IPS-18c (cell line): ENCODE results near the gene BMPR2.
"Not testable (repeated sequence)": the region's sequence is repeated elsewhere in the genome, so short reads cannot be mapped to it uniquely, and the experiment has no call there.

Experiments
- H3K4me3 ChIP-seq: 2 replicates; pipeline ENCODE4 v1.7.0; 2013; ENCODE audit warnings: low read depth, mild to moderate bottlenecking, low read length, moderate library complexity; ENCODE audit not compliant: insufficient read depth
- H3K9me3 ChIP-seq: one replicate; pipeline ENCODE4 v1.6.1; 2013; ENCODE audit warnings: mild to moderate bottlenecking, low read length, moderate library complexity; ENCODE audit not compliant: control insufficient read depth, insufficient read depth

The BMPR2 gene

GRCh38 chr2:202375609-202376408 lies at the start of gene BMPR2:
Gene BMPR2, plus strand, starts transcription at chr2:202376327. Its CDS starts 1,148 bp downstream, at chr2:202377475.
- peak within 1 kb of the TSS; percentile 87 for H3K4me3 ChIP-seq
- no peaks in the 10 kb centered on the region for H3K9me3 ChIP-seq

- no peak overlapping the region for H3K4me3 ChIP-seq
- H3K9me3 ChIP-seq, result no peaks in the 10 kb centered on the region
Measured at GRCh38 chr2:202327858-202328257, 48.3 kb upstream of the BMPR2 start.

GRCh38 chr2:202335791-202336467 lies 40.2 kb upstream of the BMPR2 start:
- H3K4me3 ChIP-seq, result no peak overlapping the region
- no peaks in the 10 kb centered on the region for H3K9me3 ChIP-seq

GRCh38 chr2:202337151-202337550 lies 39.0 kb upstream of the BMPR2 start:
- no peaks in the 10 kb centered on the region for H3K9me3 ChIP-seq

GRCh38 chr2:202337706-202338346 lies 38.3 kb upstream of the BMPR2 start:
- Histone ChIP-seq H3K9me3 (no peaks in the 10 kb centered on the region), H3K4me3 (no peak overlapping the region)

More at GRCh38 chr2:202337151-202337550, 39.0 kb upstream of the BMPR2 start:
- no peak overlapping the region for H3K4me3 ChIP-seq

GRCh38 chr2:202339071-202339870 lies 36.9 kb upstream of the BMPR2 start:
- Histone ChIP-seq H3K9me3 (no peaks in the 10 kb centered on the region), H3K4me3 (no peak overlapping the region)

- no peak overlapping the region for H3K4me3 ChIP-seq
- no peaks in the 10 kb centered on the region for H3K9me3 ChIP-seq
Measured at GRCh38 chr2:202344178-202344577, 31.9 kb upstream of the BMPR2 start.

- H3K4me3 ChIP-seq, result no peak overlapping the region
- H3K9me3 ChIP-seq, result no peaks in the 10 kb centered on the region
Measured at GRCh38 chr2:202346180-202346579, 29.9 kb upstream of the BMPR2 start.

GRCh38 chr2:202353430-202353829 lies 22.7 kb upstream of the BMPR2 start:
- no peaks in the 10 kb centered on the region for H3K9me3 ChIP-seq
- H3K4me3 ChIP-seq, result no peak overlapping the region

GRCh38 chr2:202355993-202356505 lies 20.1 kb upstream of the BMPR2 start:
- H3K9me3 ChIP-seq, result no peaks in the 10 kb centered on the region
- no peak overlapping the region for H3K4me3 ChIP-seq

- not testable (repeated sequence) for H3K9me3 ChIP-seq
Measured at GRCh38 chr2:202358924-202359323, 17.2 kb upstream of the BMPR2 start.

GRCh38 chr2:202360646-202361045 lies 15.5 kb upstream of the BMPR2 start:
- H3K4me3 ChIP-seq, result no peak overlapping the region
- H3K9me3 ChIP-seq, result no peaks in the 10 kb centered on the region

More at GRCh38 chr2:202358924-202359323, 17.2 kb upstream of the BMPR2 start:
- not testable (repeated sequence) for H3K4me3 ChIP-seq

- no peaks in the 10 kb centered on the region for H3K9me3 ChIP-seq
Measured at GRCh38 chr2:202361108-202361507, 15.0 kb upstream of the BMPR2 start.

GRCh38 chr2:202373490-202373889 lies 2.6 kb upstream of the BMPR2 start:
- no peaks in the 10 kb centered on the region for H3K9me3 ChIP-seq
- no peak overlapping the region for H3K4me3 ChIP-seq

More at GRCh38 chr2:202361108-202361507, 15.0 kb upstream of the BMPR2 start:
- H3K4me3 ChIP-seq, result no peak overlapping the region

- not testable (repeated sequence) for H3K9me3 ChIP-seq, H3K4me3 ChIP-seq
Measured at GRCh38 chr2:202374383-202374782, 1.7 kb upstream of the BMPR2 start.

- H3K4me3 ChIP-seq, result peak overlapping the region; percentile 87
- no peaks in the 10 kb centered on the region for H3K9me3 ChIP-seq
Measured at GRCh38 chr2:202375033-202375608, 1.0 kb upstream of the BMPR2 start.
